GM19351 (cell line): Measurements from ENCODE around the gene ADAMTS3.
"Not testable (repeated sequence)": the region's sequence is repeated elsewhere in the genome, so short reads cannot be mapped to it uniquely, and the experiment has no call there.

Source experiments
- ATAC-seq: cut with Tn5 transposase; IDR thresholded peaks from one replicate; pipeline ENCODE4 v1.9.1; 2021; ENCODE audit warnings: mild to moderate bottlenecking, moderate library complexity; ENCODE audit not compliant: unreplicated experiment

ADAMTS3 gene

DNA sequence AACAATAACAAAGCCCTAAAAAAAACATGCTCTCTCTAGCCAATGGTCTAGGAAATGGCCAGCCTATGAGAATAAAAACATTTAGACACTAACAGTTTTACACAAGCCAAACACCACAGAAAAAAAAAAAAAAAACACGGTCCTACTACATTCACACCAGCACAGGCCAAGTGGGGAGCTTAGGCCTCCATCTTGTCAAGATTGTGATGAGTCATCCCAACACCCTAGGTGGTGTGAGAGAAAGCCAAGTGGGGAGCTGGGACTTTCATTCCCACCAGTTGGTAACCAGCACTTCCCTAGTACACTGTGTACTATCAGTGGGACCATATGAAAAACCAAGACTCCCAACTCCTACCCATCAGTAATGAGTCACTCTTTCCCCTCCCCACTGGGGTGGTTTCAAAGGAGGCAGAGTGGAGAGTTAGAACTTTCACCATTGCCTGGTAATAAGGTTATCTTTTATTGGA lies 95.6 kb downstream of the ADAMTS3 start:
- ATAC-seq, result no peak

DNA sequence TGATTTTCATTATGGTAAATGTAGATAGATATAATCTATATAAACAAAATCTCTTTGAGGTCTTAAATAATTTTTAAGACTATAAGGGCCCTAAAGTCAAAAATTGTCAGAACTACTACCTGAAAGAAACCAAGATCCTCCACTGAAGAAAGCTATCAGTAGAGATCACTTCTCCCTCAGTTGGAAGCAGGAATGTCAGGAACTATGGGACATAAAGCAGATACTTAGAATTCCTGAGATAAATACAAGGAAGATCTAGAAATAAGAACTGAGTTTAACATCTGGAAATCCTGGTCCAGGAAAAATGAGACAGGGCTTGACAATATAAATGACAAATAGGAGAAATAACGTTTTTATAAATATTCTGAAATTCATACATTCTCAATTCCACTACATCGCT lies 97.2 kb downstream of the ADAMTS3 start:
- ATAC-seq, result no peak

DNA sequence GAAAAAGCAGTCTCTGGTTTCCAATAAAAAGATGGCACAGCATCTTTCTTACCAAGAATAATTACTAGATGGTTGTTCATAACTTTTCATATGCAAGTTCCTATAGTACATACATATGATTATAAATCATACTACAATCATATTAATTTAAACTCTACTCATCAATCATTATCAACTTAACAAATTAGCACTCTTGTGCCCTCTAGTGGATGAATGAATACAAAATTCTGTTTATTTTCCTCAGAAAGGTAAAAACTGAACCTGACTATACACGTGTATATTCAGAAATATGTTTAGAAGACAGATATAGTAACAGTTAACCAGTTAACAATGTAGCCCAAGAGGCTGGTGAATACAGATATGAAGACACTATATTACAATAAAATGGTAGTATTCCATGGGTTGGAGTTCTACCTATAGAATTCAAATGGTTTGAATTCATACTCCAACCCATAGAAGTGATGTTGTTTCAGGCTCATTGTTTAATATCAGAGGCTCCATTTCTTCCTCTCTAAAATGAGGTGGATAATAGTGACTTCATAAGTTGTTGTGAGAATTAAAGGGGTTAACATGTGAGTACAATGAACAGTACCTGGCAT lies 100.0 kb downstream of the ADAMTS3 start:
- ATAC-seq, result peak; percentile 42

DNA sequence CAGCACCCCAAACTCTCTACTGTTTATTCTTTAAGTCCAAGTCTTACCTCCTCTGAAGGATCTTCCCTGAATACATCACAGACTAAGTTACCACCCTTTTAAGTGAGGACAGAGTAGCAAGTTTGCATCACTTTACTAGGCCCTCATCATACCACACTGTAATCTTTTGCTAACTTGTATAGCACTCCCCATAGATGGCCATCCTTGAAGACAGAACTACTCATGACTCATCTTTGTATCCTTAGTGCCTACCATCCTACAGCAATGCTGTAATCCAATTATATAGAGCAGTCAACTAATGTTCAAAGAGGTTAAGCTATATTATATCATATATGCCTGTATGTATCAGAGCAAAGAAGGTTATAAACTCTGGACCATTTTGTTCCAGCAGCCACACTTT lies 101.4 kb downstream of the ADAMTS3 start:
- ATAC-seq, result no peak

DNA sequence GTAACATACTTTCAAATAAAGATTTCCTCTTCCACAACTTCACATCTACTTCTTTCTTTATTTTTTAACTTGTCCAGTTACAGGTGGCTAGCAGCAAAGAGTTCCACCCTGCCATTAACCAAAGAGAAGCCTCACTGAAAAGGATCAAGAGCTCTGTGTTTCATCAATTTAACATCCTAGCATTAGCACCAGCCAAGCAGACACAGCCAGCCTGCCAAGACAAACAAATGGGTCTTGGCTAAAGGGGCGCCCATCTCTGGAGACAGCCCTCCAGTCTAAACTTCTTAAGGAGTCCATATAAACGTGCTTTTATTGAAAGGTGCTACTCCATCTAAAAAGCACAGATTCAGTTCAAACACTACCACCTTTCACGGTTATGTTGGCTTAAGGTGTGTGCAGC lies 105.3 kb downstream of the ADAMTS3 start:
- no peak for ATAC-seq

DNA sequence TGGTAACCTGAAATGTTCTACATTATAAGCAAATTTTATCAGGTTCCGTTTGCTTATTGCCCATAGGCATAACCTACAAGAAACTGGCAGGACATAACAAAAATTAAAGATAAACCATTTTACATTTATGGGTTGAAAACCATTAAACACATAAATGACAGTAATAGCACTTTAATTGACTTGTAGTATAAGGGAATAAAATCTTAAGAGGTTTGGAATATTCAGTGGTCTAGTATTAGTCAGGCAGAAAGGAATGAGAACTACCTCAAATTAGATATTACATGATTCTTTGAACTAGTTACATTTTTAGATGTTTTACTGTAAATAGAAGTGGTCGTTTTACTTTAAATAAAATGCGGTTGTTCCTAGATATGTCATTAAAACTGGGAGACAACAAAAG lies 111.9 kb downstream of the ADAMTS3 start:
- ATAC-seq, result no peak

DNA sequence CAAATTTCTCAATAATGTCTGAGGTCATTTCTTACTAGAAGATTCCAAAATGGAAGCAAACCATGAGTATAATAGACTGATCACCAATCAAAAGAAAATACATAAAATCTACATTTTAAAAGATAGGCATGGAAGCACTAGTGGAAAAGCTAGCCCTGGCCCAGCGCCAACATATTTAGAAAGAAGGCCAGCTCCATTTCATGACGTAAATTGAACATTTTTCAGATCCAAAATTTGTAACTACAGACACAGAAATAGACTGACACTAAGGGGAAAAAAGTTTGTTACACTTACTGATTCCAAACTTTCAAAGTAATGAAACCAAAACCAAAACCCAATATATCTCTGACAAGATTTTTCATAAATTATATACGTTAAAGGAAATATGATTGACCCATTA lies 117.7 kb downstream of the ADAMTS3 start:
- ATAC-seq, result no peak

DNA sequence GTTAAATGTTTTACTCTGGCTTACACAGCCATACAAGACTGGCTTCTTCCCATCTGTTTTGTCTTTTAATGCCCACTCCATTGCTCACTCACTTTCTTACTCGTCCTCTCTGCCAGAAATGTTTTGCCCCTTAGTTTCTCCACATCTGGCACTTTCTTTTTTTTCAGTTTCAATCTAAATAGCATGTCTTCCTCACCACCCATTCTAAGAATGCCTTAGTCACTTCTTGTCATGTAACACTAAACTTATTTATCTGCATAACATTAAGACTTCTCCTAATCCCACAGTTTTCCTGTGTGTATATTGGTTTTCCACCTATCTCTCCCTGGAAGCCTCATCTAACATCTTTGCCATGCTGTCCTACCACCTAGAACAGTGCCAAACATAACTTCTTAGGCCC lies 119.3 kb downstream of the ADAMTS3 start:
- ATAC-seq, result no peak

DNA sequence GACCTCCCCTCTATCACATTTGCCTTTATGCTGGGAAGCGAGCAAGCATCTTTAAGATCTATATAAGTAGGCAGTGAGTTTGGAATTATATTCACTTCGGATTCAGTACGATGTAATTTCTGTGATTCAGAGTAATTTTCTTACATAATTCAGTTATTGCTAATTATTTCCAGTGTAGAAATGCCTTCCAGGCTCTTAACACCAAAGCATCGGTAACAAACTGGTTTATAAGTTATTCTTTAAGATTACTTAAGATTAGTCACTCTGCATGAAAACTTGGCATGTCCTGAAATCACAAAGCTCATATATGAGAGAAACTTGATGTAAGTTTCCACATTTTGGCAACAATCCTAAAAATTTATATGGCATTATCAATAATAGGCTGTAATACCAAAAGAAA lies 120.8 kb downstream of the ADAMTS3 start:
- no peak for ATAC-seq

DNA sequence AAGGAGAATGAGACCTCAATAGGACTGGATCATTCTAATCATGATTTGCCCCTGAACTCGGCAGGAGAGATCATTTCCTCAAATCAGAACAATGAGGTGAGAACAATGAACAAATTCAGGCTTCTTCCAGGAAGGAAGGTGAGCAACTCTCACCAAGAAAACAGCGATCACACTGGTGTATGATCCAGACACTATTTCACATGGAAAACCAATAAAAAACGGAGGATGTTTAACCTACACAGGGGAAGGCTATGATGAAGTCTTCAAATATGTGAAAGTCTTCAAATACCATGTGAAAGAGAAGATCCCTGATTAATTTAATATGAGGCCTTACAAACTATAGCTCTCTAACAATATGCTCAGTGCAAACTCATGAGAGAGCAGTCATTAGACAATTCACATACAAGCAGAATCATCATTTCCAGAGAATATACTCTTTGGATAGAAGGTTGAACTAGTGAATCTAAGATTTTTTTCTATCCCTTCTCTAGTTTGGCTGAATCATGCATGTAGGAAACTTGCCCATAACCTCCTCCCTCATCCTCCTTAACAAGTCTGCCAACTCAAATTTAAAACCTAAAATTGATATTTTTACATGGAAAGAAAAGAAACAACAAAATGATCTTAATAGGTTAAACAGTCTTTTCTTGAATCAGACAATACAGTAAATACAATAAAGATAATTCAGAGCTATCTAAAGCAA lies 122.5 kb downstream of the ADAMTS3 start:
- ATAC-seq, result no peak

DNA sequence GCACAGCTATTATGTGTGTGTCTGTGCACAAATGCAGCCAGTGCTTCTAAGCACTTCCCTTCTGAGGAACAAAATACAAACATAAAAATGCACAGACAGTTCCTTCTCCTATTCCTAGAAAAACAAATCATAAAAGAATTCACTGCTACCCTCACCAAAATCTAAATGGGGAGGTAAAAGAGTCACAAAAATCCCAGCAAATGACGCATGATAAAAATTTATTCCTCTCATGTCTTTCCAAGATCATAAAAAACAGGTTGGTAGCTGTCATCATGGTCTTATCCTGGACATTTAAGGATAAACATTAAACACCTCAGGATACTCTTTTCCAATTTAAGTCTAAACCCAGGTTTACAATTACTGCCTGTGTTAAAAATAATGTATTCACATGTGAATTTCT lies 124.9 kb downstream of the ADAMTS3 start:
- no peak for ATAC-seq

DNA sequence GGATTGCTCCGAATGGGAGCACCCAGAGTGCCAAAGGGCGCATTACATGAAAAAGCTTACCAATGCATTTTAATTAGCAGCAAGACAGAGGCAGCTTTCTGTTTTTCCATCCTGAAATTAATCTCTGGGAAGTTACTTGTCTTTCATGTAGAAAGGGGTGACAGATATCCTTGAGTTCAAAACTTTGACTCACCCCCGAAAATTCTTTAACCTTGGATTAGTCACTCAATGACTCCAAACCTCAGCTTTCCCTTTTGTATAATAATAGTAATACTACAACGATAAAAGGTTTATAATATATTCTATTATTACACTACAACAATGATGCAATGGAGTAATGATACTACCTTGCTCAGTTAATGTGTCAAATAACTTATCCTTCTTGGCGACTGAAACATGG lies 126.3 kb downstream of the ADAMTS3 start:
- no peak for ATAC-seq

DNA sequence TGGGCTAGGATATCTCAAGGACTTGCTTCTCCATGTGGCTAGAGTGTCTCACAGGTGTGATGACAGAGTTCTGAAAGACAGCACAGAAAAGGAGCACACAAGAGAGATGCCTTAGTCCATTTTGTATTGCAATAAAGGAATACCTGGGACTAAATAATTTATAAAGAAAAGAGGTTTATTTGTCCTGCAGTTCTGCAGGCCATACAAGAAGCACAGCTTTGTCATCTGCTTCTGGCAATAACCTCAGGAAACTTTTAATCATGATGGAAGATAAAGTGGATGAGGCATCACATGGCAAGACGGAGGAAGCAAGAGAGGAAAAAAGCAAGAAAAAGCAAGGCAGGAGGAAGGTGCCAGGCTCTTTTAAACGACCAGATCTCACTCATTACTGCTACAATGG lies 126.9 kb downstream of the ADAMTS3 start:
- no peak for ATAC-seq

DNA sequence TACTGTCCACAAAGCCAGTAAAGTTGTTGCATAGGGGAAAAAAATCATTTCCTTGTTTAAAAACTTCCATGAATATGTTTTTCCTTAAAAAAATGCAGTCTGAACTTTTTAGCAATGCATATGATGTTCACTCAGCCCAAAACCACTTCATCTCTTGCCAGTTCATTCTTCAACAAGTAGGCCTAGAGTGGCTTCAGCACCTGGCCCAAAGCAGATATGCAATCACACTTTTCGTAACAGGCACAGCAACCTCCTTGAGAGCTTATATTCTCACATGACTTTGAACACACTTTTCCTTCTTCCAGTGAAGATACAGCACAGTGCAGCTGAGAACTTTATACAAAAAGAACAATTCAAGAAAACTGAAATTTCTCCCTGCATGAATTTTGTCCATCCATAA lies 128.6 kb downstream of the ADAMTS3 start:
- no peak for ATAC-seq

DNA sequence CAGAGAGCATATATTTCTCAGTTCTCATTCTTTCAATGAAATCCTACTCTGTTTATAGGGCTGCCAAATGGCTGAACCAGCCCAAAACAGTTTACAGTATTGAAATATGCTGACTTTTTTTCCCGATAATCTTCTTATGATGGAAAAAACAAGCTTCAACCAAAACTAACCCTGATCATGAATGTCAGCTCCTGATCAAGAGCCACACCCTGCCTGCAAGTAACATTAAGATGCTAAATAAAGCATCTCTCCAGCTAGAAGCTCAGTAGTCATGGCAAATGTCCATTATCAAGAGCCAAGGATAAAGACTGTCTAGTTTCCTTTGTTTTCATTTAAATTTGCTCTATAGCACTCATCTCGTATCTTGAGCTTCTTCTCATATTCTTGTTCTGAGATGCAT lies 136.0 kb downstream of the ADAMTS3 start:
- ATAC-seq, result no peak

DNA sequence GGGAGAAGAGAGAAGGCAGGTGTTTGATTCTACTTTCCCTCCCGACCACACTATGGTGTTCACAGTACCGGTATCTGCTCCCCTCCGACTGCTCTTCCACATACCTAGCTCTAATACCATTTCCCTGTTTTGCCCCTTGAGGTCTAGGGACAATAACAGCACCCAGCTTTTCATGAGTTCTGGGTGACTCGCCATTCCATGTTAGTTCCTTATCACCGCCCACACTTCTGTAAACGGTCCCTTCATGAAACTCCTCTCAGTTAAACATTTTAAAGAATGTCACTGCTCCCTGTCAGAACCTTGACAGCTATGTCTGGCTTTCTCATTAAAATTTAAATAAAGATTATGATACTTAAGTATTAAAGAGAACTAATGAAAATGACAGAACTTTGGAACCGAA lies 136.7 kb downstream of the ADAMTS3 start:
- no peak for ATAC-seq

DNA sequence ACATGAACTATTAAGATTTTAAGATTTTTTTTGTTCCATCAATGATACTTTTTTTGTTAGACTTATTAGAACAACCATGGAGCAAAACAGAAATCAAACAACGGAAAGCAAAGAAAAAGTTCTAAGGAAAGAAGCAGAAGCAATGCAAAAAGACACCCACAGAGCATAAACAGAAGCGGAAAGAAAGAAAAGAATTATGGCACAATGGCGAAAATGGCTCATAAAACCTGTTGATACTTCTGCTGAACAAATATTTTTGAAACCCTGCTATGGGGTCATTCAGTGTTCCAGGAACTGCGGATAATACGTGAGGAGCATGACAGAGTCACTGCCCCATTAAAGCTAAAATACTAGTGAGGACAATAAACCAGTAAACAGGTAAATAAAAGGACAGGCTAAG lies 138.0 kb downstream of the ADAMTS3 start:
- no peak for ATAC-seq

DNA sequence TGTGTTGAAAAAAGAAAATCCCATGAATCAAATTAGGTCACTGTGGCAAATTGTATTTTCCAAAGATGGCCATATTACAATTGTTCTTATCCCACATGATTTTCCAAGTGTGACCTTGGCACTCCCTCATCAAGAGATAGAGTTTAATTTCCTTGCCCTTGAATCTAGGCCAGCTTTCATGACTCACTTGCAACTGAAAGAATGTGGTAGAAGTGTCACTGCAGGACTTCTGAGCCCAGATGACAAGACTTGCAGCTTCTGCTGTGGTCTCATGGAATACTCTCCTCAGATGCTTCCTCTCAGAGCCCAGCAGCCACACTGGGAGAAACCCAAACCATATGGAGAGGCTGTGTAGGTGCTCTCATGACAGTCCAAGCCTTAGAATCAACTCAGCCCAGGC lies 139.0 kb downstream of the ADAMTS3 start:
- ATAC-seq, result no peak

DNA sequence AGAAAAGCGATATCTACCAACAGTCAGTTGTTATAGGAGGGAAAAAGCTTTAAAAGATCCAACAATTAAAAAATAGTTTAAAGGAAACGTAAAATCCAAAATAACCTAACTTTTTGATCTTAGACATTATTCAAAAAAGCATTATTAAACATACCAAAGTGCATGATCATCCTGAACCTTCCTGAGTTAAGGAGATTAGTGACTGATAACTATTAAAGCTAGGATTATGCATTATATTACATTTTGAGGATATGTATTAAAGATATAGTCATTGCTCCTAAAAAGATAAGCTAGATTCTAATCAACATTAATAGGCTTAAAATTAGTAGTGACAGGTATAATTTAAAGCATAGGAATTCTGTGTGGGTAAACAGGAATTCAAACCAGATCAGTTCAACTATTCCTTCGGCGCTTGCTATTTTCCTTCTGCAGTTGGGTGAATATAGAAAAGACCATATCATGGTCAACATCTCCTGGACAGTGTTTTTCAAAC lies 139.6 kb downstream of the ADAMTS3 start:
- no peak for ATAC-seq

DNA sequence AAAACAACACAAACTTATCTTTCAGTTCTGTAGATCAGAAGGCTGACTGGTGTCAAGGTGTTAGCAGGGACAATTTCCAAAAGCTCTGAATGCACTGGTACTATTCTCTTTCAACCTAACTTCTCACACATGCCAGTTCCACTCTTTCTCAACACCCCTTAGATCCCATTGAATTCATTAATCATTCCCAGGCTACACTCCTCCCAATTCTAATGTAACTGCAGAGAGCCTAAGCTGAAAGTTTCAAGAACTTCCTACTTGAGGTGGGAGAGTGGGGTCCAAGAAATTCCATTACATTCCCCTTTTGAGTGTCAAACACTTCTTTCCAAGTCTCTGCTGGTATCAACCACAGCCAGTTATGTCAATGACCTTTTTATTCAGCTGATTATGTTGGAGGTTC lies 142.0 kb downstream of the ADAMTS3 start:
- no peak for ATAC-seq

DNA sequence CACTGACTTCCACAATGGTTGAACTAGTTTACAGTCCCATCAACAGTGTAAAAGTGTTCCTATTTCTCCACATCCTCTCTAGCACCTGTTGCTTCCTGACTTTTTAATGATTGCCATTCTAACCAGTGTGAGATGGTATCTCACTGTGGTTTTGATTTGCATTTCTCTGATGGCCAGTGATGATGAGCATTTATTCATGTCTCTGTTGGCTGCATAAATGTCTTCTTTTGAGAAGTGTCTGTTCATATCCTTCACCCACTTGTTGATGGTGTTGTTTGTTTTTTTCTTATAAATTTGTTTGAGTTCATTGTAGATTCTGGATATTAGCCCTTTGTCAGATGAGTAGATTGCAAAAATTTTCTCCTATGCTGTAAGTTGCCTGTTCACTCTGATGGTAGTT lies 143.1 kb downstream of the ADAMTS3 start:
- not testable (repeated sequence) for ATAC-seq

DNA sequence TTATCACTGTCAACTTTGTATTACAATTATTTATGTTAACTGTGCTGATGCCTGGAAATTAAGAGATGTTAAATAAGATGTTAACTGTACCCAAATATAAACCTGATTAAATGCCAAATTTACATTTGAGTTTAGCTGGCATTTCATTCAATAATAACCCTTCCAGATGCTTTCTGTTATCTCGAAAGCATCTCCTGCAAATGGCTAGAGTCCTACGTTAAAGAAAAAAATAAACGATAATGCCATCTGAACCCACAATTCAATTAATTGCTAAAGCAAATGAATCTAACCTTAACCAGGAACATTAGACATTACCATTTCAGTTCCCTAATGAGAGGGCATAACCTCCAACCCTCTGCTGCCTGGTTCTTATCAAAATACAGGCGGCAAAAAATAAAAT lies 145.0 kb downstream of the ADAMTS3 start:
- no peak for ATAC-seq

DNA sequence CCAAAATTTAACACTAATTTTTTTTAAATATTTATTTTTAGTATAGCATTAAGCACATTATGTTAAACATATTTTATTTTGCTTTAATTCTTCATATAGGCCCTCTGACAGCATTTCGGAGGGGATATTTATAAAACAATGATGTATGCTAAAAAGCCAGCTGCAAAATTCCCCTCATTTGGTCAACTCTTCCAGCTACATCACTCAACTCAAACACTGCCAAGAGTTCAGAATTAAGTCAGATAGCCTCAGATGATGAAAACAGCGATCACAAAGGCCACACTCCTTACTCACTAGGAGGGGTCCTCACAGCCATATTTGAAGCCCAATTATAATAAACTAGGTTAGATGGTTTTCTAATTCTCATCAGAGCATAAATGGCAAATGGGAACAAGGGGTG lies 146.6 kb downstream of the ADAMTS3 start:
- ATAC-seq, result no peak
